Dermis blood vessel endothelial cell (primary cell): Measurements from ENCODE around the gene ZNF19. TPM values are rescaled to one million over a fixed set of nuclear protein-coding genes. Genes with fewer than 3 reads are reported as not detected.
"Not testable (repeated sequence)": the region's sequence is repeated elsewhere in the genome, so short reads cannot be mapped to it uniquely, and the experiment has no call there.

Experiments
- DNase-seq: peaks from one replicate; pipeline ENCODE4 v3.0.0; 2010
- total RNA-seq: library from RNA; depleted of rRNA; stranded (reverse); fragments of >200 nt; gene quantifications from 2 replicates; pipeline ENCODE4 v1.2.3, GENCODE V29; 2014

The ZNF19 gene
- total RNA-seq = 1.2 and 1.5 TPM in 2 replicates

GRCh38 chr16:71489122-71489521 lies at the start of gene ZNF19:
TSS of gene ZNF19 (minus strand) at chr16:71489324. CDS start at chr16:71482114, 7,210 bp downstream.
- DNase-seq = no peak

GRCh38 chr16:71537643-71538042 lies 48.5 kb upstream of the ZNF19 start:
- peak; percentile 67 for DNase-seq

GRCh38 chr16:71536752-71537499 lies 47.8 kb upstream of the ZNF19 start:
- DNase-seq = no peak

GRCh38 chr16:71532366-71532765 lies 43.2 kb upstream of the ZNF19 start:
- no peak for DNase-seq

- no peak for DNase-seq
Measured at GRCh38 chr16:71528863-71529262, 39.7 kb upstream of the ZNF19 start.

GRCh38 chr16:71528257-71528656 lies 39.1 kb upstream of the ZNF19 start:
- no peak for DNase-seq

- no peak for DNase-seq
Measured at GRCh38 chr16:71526111-71526631, 37.0 kb upstream of the ZNF19 start, which contains the start of gene CHST4. TSS of gene CHST4 (plus strand) at chr16:71526426. CDS start at chr16:71536678, 10,252 bp downstream.

GRCh38 chr16:71524566-71525553 lies 35.7 kb upstream of the ZNF19 start:
- no peak for DNase-seq

GRCh38 chr16:71520550-71520949 lies 31.4 kb upstream of the ZNF19 start:
- no peak for DNase-seq

GRCh38 chr16:71515026-71515425 lies 25.9 kb upstream of the ZNF19 start:
- no peak for DNase-seq

GRCh38 chr16:71514476-71514875 lies 25.4 kb upstream of the ZNF19 start:
- no peak for DNase-seq

GRCh38 chr16:71513302-71513701 lies 24.2 kb upstream of the ZNF19 start:
- DNase-seq = no peak

GRCh38 chr16:71507061-71507460 lies 17.9 kb upstream of the ZNF19 start:
- no peak for DNase-seq

GRCh38 chr16:71504901-71505300 lies 15.8 kb upstream of the ZNF19 start:
- no peak for DNase-seq

GRCh38 chr16:71504051-71504450 lies 14.9 kb upstream of the ZNF19 start:
- DNase-seq = not testable (repeated sequence)

GRCh38 chr16:71501547-71501946 lies 12.4 kb upstream of the ZNF19 start:
- no peak for DNase-seq

GRCh38 chr16:71500964-71501363 lies 11.8 kb upstream of the ZNF19 start:
- DNase-seq = no peak

- DNase-seq = peak; percentile 78
Measured at GRCh38 chr16:71499775-71500364, 10.7 kb upstream of the ZNF19 start.

GRCh38 chr16:71498031-71498430 lies 8.9 kb upstream of the ZNF19 start:
- no peak for DNase-seq

GRCh38 chr16:71493213-71493612 lies 4.1 kb upstream of the ZNF19 start:
- no peak for DNase-seq

GRCh38 chr16:71492786-71493185 lies 3.7 kb upstream of the ZNF19 start:
- no peak for DNase-seq

GRCh38 chr16:71491054-71491453 lies 1.9 kb upstream of the ZNF19 start:
- no peak for DNase-seq

GRCh38 chr16:71490361-71490760 lies 1.2 kb upstream of the ZNF19 start:
- no peak for DNase-seq
